Activated CD4-positive, alpha-beta memory T cell treated with anti-CD3 and anti-CD28 coated beads, Interleukin-2, amount 10 ng/mL, durations not matched to agents 7 days and 5 days (primary cell): Measurements from ENCODE around the gene POMGNT2. TPM values are rescaled to one million over a fixed set of nuclear protein-coding genes. Genes with fewer than 3 reads are reported as not detected.

Experiments
- CTCF ChIA-PET: fragments of 350-600 bp; sonication (Branson Sonifier 250); formaldehyde crosslinking; loops from one replicate; lab custom pipeline; 2021; ENCODE audit warnings: antibody characterized with exemption, inconsistent platforms; lab: Charles Lee
- POLR2A ChIA-PET: fragments of 350-600 bp; sonication (Branson Sonifier 250); formaldehyde crosslinking; loops from one replicate; lab custom pipeline; 2021; ENCODE audit warnings: antibody characterized with exemption; lab: Charles Lee
- DNase-seq: peaks from one replicate; pipeline ENCODE4 v3.0.0-alpha.2; 2020
- H3K27ac Mint-ChIP-seq: one replicate; pipeline ENCODE4 v1.8.0; 2021; ENCODE audit warnings: mild to moderate bottlenecking, mixed read lengths
- H3K27me3 Mint-ChIP-seq: one replicate; pipeline ENCODE4 v1.8.0; 2021; ENCODE audit warnings: mixed read lengths
- H3K36me3 Mint-ChIP-seq: one replicate; pipeline ENCODE4 v1.8.0; 2021; ENCODE audit warnings: low read depth, mixed read lengths
- H3K4me1 Mint-ChIP-seq: one replicate; pipeline ENCODE4 v1.8.0; 2021; ENCODE audit warnings: mixed read lengths
- H3K4me3 Mint-ChIP-seq: one replicate; pipeline ENCODE4 v1.8.0; 2021; ENCODE audit warnings: mild to moderate bottlenecking, mixed read lengths
- H3K9me3 Mint-ChIP-seq: one replicate; pipeline ENCODE4 v1.8.0; 2021; ENCODE audit warnings: mixed read lengths
- total RNA-seq, 2 experiments: library from RNA; stranded (reverse); gene quantifications; one replicate each; pipeline ENCODE4 v1.2.3, GENCODE V29; 2021

POMGNT2 gene
- total RNA-seq, 2 experiments from 2014 or later = 6.4 to 7.8 TPM

DNA sequence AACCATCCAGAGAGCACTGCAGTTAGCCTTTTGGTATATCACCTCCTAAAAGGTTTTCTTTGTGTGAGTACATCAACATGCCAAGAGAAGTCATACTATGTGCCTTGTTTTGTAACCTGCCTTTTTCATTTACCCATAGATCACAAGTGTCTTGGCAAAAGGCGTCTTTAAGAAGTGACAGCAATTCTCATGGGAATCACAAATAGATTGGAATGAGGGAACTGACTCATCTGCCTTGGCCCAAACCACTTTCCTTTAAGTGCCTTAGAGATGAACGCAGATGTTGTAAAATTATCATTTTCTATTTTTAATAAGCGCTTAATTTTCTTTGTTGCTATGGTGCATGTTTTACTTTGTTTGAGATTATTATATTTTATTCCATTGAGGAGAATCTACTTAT is 20.7 kb upstream of the POMGNT2 start:
- ChIA-PET CTCF (no interaction called here), POLR2A (no interaction called here)
- no peaks in the 10 kb centered on the region for H3K4me1 Mint-ChIP-seq
- peaks cover 15% of the 10 kb centered on the region for H3K27me3 Mint-ChIP-seq
- no peaks in the 10 kb centered on the region for H3K36me3 Mint-ChIP-seq
- peaks cover 6% of the 10 kb centered on the region for H3K9me3 Mint-ChIP-seq
- H3K27ac Mint-ChIP-seq = no peak overlapping the region
- no peak overlapping the region for H3K4me3 Mint-ChIP-seq
- DNase-seq = no peak

- peaks cover 6% of the 10 kb centered on the region for H3K9me3 Mint-ChIP-seq
- no peak overlapping the region for H3K27ac Mint-ChIP-seq
- DNase-seq = no peak
- peaks cover 21% of the 10 kb centered on the region for H3K27me3 Mint-ChIP-seq
- no peaks in the 10 kb centered on the region for H3K36me3 Mint-ChIP-seq
- no peaks in the 10 kb centered on the region for H3K4me1 Mint-ChIP-seq
- ChIA-PET POLR2A (no interaction called here), CTCF (no interaction called here)
- H3K4me3 Mint-ChIP-seq = no peak overlapping the region
These were observed 18.0 kb upstream of the POMGNT2 start for GRCh38 chr3:43123895-43124294.

DNA sequence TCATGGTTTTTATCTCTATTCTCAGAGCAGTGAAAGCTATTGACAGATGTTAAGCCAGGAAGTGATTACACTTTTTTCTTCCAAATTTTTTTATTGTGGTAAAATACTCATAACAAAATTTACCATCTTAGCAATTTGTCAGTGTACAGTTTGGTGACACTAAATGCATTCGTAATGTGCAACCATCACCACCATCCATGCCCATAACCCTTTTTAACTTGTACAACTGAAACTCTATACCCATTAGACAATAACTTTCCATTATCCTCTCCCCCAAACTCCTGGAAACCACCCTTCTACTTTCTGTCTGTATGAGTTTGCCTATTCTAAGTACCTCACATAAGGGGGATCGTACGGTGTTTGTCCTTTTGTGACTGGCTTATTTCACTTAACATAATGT is 15.1 kb upstream of the POMGNT2 start:
- no peak overlapping the region for H3K4me3 Mint-ChIP-seq
- H3K27ac Mint-ChIP-seq = no peak overlapping the region
- DNase-seq = no peak

DNA sequence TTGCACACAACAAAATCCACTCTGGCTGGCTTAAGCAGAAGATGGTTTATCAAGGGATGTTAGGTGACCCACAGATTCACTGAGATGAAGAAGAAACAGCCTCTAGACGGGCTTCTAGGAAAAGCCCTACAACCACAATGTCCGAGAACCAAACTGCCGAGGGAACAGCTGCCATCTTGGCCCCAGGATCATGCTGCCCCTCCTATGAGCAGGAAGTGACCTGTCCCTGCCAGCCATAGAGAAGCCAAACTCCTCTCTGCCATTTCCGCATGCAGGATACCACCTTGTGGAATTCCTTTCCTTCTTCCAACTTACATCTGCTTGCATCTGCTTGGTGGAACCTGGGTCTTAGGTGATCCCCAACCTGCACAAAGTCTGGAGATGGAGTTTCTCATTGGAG is 11.4 kb upstream of the POMGNT2 start:
- no peaks in the 10 kb centered on the region for H3K9me3 Mint-ChIP-seq
- no peak overlapping the region for H3K4me3 Mint-ChIP-seq
- DNase-seq = no peak
- no peaks in the 10 kb centered on the region for H3K4me1 Mint-ChIP-seq
- H3K27me3 Mint-ChIP-seq = peaks cover 14% of the 10 kb centered on the region
- POLR2A ChIA-PET = no interaction called here
- CTCF ChIA-PET = no interaction called here
- H3K36me3 Mint-ChIP-seq = no peaks in the 10 kb centered on the region
- H3K27ac Mint-ChIP-seq = no peak overlapping the region

More for the DNA sequence above, 15.1 kb upstream of the POMGNT2 start:
- no peaks in the 10 kb centered on the region for H3K36me3 Mint-ChIP-seq
- H3K9me3 Mint-ChIP-seq = peaks cover 6% of the 10 kb centered on the region
- ChIA-PET POLR2A (no interaction called here), CTCF (no interaction called here)
- no peaks in the 10 kb centered on the region for H3K4me1 Mint-ChIP-seq
- H3K27me3 Mint-ChIP-seq = peaks cover 23% of the 10 kb centered on the region

GRCh38 chr3:43113671-43114070 is 7.8 kb upstream of the POMGNT2 start:
- Mint-ChIP-seq H3K9me3 (no peaks in the 10 kb centered on the region), H3K27ac (no peak overlapping the region), H3K4me1 (no peaks in the 10 kb centered on the region), H3K36me3 (no peaks in the 10 kb centered on the region), H3K27me3 (peaks cover 5% of the 10 kb centered on the region), H3K4me3 (no peak overlapping the region)
- DNase-seq = no peak
- ChIA-PET CTCF (no interaction called here), POLR2A (no interaction called here)

DNA sequence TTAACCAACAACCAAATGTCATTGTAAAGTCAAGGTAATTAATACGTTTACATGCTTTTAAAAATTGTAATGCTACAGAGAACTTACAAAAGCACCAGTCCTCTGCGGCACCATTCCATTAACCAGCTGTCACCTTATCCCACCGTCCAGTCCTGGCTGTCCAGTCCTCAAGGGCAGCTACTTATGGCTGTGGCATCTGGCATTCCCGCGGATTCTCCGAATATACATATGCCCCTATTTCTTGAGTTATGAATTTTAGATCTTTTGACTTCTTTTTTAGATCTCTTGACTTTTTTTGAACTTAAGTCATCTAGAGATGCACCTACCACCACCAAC is 382 bp upstream of the POMGNT2 start:
- CTCF ChIA-PET = no interaction called here

GRCh38 chr3:43104660-43105595 is 951 bp downstream of the POMGNT2 start:
- no peaks in the 10 kb centered on the region for H3K9me3 Mint-ChIP-seq
- H3K36me3 Mint-ChIP-seq = no peaks in the 10 kb centered on the region
- H3K27me3 Mint-ChIP-seq = no peaks in the 10 kb centered on the region
- H3K4me1 Mint-ChIP-seq = peaks cover 13% of the 10 kb centered on the region
- peak overlapping the region; percentile 62 for H3K4me3 Mint-ChIP-seq
- ChIA-PET POLR2A (interaction anchor here (0.7 to 1.3 kb wide), 2 partner anchors 75 to 98 kb away, joined by 3 to 5 read pairs; no protein-coding TSS in a partner anchor), CTCF (interaction anchor here (0.7 to 1.2 kb wide), 3 partner anchors 170 to 287 kb away, joined by 3 to 6 read pairs (median 3); no protein-coding TSS in a partner anchor)
- no peak for DNase-seq
- no peak overlapping the region for H3K27ac Mint-ChIP-seq

More for the DNA sequence above, 382 bp upstream of the POMGNT2 start:
- Mint-ChIP-seq H3K9me3 (no peaks in the 10 kb centered on the region), H3K4me1 (peaks cover 13% of the 10 kb centered on the region), H3K36me3 (no peaks in the 10 kb centered on the region), H3K27ac (no peak overlapping the region), H3K27me3 (no peaks in the 10 kb centered on the region), H3K4me3 (peak overlapping the region; percentile 68)
- DNase-seq = no peak
- POLR2A ChIA-PET = interaction anchor here (1.3 kb wide), 1 partner anchor 74 kb away, joined by 5 read pairs; no protein-coding TSS in a partner anchor

- DNase-seq = no peak
- H3K27ac Mint-ChIP-seq = no peak overlapping the region
- ChIA-PET CTCF (no interaction called here), POLR2A (no interaction called here)
- H3K4me3 Mint-ChIP-seq = no peak overlapping the region
- no peaks in the 10 kb centered on the region for H3K27me3 Mint-ChIP-seq
- peaks cover 13% of the 10 kb centered on the region for H3K4me1 Mint-ChIP-seq
- H3K36me3 Mint-ChIP-seq = no peaks in the 10 kb centered on the region
- H3K9me3 Mint-ChIP-seq = no peaks in the 10 kb centered on the region
These were observed 1.8 kb downstream of the POMGNT2 start for GRCh38 chr3:43104039-43104438.

DNA sequence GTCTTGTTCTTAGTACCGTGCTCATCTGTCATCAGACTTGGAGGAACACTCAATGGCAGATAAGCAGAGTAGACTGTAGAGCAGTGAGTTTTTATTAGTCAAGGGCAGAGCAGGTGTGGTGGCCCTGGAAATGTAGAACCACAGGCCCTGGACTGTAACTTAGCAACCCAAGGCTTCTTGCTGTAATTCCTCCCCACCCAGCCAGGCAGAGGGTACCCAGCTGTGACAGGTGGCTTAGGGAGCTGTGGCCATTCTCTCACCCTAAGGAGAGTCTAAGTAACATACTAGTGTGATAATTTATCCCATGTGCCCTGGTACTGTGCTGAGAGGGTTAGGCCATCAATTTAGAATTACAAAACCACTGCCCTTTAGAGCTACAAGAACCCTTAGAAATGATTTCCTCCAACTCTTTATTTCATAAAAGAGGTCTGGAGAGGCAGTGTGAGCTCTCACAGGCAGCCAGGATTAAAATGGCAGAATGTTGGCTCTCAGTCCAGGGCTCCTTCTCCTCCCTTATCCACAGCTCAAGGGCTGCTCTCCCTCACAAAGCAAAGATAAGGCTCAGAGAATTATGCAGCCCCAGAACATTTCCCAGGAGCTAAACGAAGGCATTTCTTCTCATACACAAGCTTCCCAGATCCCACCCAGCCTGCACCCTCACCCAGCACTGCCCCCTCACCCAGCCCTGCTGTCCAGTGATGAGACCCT is 3.0 kb downstream of the POMGNT2 start:
- H3K36me3 Mint-ChIP-seq = no peaks in the 10 kb centered on the region
- H3K4me3 Mint-ChIP-seq = no peak overlapping the region
- CTCF ChIA-PET = no interaction called here
- peaks cover 13% of the 10 kb centered on the region for H3K4me1 Mint-ChIP-seq
- POLR2A ChIA-PET = no interaction called here
- H3K9me3 Mint-ChIP-seq = no peaks in the 10 kb centered on the region
- no peak for DNase-seq
- H3K27me3 Mint-ChIP-seq = no peaks in the 10 kb centered on the region
- no peak overlapping the region for H3K27ac Mint-ChIP-seq

GRCh38 chr3:43098761-43099160 is 7.1 kb downstream of the POMGNT2 start:
- Mint-ChIP-seq H3K27ac (no peak overlapping the region), H3K4me3 (no peak overlapping the region), H3K4me1 (no peaks in the 10 kb centered on the region), H3K27me3 (no peaks in the 10 kb centered on the region), H3K9me3 (no peaks in the 10 kb centered on the region), H3K36me3 (no peaks in the 10 kb centered on the region)
- DNase-seq = no peak
- CTCF ChIA-PET = no interaction called here
- POLR2A ChIA-PET = no interaction called here

GRCh38 chr3:43097400-43098080 is 8.3 kb downstream of the POMGNT2 start:
- ChIA-PET POLR2A (no interaction called here), CTCF (no interaction called here)
- H3K36me3 Mint-ChIP-seq = no peaks in the 10 kb centered on the region
- no peaks in the 10 kb centered on the region for H3K9me3 Mint-ChIP-seq
- no peak overlapping the region for H3K4me3 Mint-ChIP-seq
- no peak for DNase-seq
- H3K27ac Mint-ChIP-seq = no peak overlapping the region
- H3K27me3 Mint-ChIP-seq = no peaks in the 10 kb centered on the region
- no peaks in the 10 kb centered on the region for H3K4me1 Mint-ChIP-seq

DNA sequence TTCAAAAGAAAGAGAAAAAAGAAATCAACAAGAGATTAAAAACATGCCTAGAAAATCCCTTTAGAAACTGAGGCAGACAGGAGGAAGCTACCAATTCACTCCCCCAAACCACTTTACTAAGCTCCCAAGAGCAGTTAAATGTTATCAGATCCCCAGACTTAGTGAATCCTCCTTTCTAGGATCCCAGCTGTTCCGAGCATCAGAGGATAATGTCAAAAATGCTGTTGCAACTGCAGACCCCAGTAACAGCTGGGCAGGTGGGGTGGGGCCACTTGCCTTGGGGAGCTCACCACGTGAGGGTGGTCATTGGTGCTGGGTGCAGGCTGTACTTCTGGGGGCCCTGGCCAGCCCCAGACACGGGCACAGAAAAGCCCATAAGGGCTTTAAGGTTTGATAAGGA is 9.1 kb downstream of the POMGNT2 start:
- no peaks in the 10 kb centered on the region for H3K27me3 Mint-ChIP-seq

GRCh38 chr3:43095370-43095769 is 10.5 kb downstream of the POMGNT2 start:
- CTCF ChIA-PET = no interaction called here
- Mint-ChIP-seq H3K9me3 (no peaks in the 10 kb centered on the region), H3K27me3 (no peaks in the 10 kb centered on the region), H3K36me3 (no peaks in the 10 kb centered on the region), H3K4me3 (no peak overlapping the region), H3K4me1 (no peaks in the 10 kb centered on the region), H3K27ac (no peak overlapping the region)
- DNase-seq = no peak
- POLR2A ChIA-PET = no interaction called here

More for the DNA sequence above, 9.1 kb downstream of the POMGNT2 start:
- no peak overlapping the region for H3K27ac Mint-ChIP-seq
- H3K9me3 Mint-ChIP-seq = no peaks in the 10 kb centered on the region
- no peaks in the 10 kb centered on the region for H3K4me1 Mint-ChIP-seq
- ChIA-PET POLR2A (no interaction called here), CTCF (no interaction called here)
- no peak for DNase-seq
- H3K36me3 Mint-ChIP-seq = no peaks in the 10 kb centered on the region
- no peak overlapping the region for H3K4me3 Mint-ChIP-seq
